GM12892 (cell line): ENCODE results near the gene MAGEA9.

Source experiments
- POLR2A ChIP-seq: IDR thresholded peaks from 2 replicates; pipeline ENCODE4 v1.6.1; 2011; ENCODE audit warnings: low read depth, low read length, control low read depth
- POLR2AphosphoS5 ChIP-seq: IDR thresholded peaks from 2 replicates; pipeline ENCODE4 v1.6.1; 2011; ENCODE audit warnings: low read depth, low read length, control low read depth
- TAF1 ChIP-seq: IDR thresholded peaks from 2 replicates; pipeline ENCODE4 v1.6.1; 2011; ENCODE audit warnings: low read depth, mild to moderate bottlenecking, control low read depth, low read length, borderline replicate concordance

- no peak for TF ChIP-seq POLR2A
- TF ChIP-seq POLR2AphosphoS5 = no peak
- TF ChIP-seq TAF1 = no peak
Observed at GRCh38 chrX:149819371-149819770, 37.6 kb downstream of the MAGEA9 start.
